K562 (cell line): ENCODE results near the gene NIPSNAP3A. TPM values are rescaled to one million over a fixed set of nuclear protein-coding genes. Genes with fewer than 3 reads are reported as not detected.

Source experiments
- ATAC-seq: fragments of 200-7000 bp; cut with Tn5 transposase; 3 replicates; pipeline ENCODE4 v1.9.1; 2020; ENCODE audit warnings: moderate library complexity
- BruUV-seq: library from RNA; stranded (reverse); fragments of 400-500 nt; replicated peaks from 2 replicates; lab custom pipeline; 2021; lab: Mats Ljungman, UMichigan
- CTCF ChIA-PET: fragments of 300-600 bp; formaldehyde crosslinking; extraction: SDS; loops from one replicate; lab custom pipeline; 2021; ENCODE audit warnings: low intra/inter-chr PET ratio; lab: Yijun Ruan, JAX
- POLR2A ChIA-PET: fragments of 300-600, 350-650 bp; sonication (Branson Sonifier 250); formaldehyde crosslinking; extraction: SDS; loops from one replicate; lab custom pipeline; 2021; ENCODE audit warnings: antibody characterized with exemption, inconsistent platforms; lab: Yijun Ruan, JAX
- DNase-seq, 4 experiments: peaks; one replicate each; pipeline versions ENCODE4 v3.0.0 to v3.0.0-alpha.2; 2011 to 2018; ENCODE audit warnings: low spot score in 3 of 4, mixed read lengths in 3 of 4; ENCODE audit errors: extremely low read depth in 1 of 4
- FAIRE-seq: peaks from 2 replicates; lab custom pipeline; 2011; peaks lifted over from hg19 to GRCh38; lab: Jason Lieb, UNC
- H2AFZ ChIP-seq: 2 replicates; pipeline ENCODE4 v1.6.0; 2011; ENCODE audit warnings: low read depth, low read length, control low read depth, inconsistent platforms
- H3K27ac ChIP-seq: fragments of 200-600 bp; 3 replicates; pipeline ENCODE4 v1.8.0; 2011; ENCODE audit warnings: low read depth, mild to moderate bottlenecking, control low read depth, inconsistent platforms, low read length, moderate library complexity, mixed read lengths; ENCODE audit errors: extremely low read depth
- H3K27me3 ChIP-seq, 2 experiments: fragments of 300-600 bp in 1 of 2; 2 replicates in 1 of 2; 3 replicates in 1 of 2; pipeline versions ENCODE4 v1.6.0 to v1.8.0; 2011; ENCODE audit warnings: inconsistent platforms in 2 of 2, low read length in 2 of 2, mild to moderate bottlenecking in 1 of 2, mixed read lengths in 1 of 2, moderate library complexity in 1 of 2; ENCODE audit not compliant: control insufficient read depth in 2 of 2, insufficient read depth in 2 of 2
- H3K36me3 ChIP-seq: fragments of 300-600 bp; 3 replicates; pipeline ENCODE4 v1.8.0; 2011; ENCODE audit warnings: mild to moderate bottlenecking, low read length, inconsistent platforms; ENCODE audit not compliant: control insufficient read depth, insufficient read depth
- H3K4me1 ChIP-seq, 2 experiments: fragments of 200-600 bp in 1 of 2; replicated peaks in 1 of 2; 2 replicates in 1 of 2; 3 replicates in 1 of 2; pipeline versions ENCODE4 v1.5.1 to v1.8.0; 2011; ENCODE audit warnings: inconsistent platforms in 2 of 2, low read length in 2 of 2, mild to moderate bottlenecking in 1 of 2, mixed read lengths in 1 of 2, moderate library complexity in 1 of 2; ENCODE audit not compliant: control insufficient read depth in 2 of 2, insufficient read depth in 2 of 2
- H3K4me2 ChIP-seq: 2 replicates; pipeline ENCODE4 v1.6.1; 2011; ENCODE audit warnings: low read length, control low read depth, inconsistent platforms, mixed read lengths; ENCODE audit not compliant: insufficient read depth
- H3K4me3 ChIP-seq: fragments of 200-600 bp; sonication (generic), shearing (Covaris generic); 2 replicates; pipeline ENCODE4 v1.5.1; 2016; ENCODE audit warnings: control low read depth, inconsistent platforms
- H3K79me2 ChIP-seq: fragments of 200-600 bp; 3 replicates; pipeline ENCODE4 v1.8.0; 2011; ENCODE audit warnings: low read length, inconsistent platforms; ENCODE audit not compliant: control insufficient read depth, insufficient read depth
- H3K9ac ChIP-seq, 2 experiments: 2 replicates each; pipeline versions ENCODE4 v1.6.0 to v1.6.1; 2011; ENCODE audit warnings: low read depth in 2 of 2, low read length in 2 of 2, control low read depth in 1 of 2, inconsistent platforms in 1 of 2, mild to moderate bottlenecking in 1 of 2, mixed read lengths in 1 of 2; ENCODE audit not compliant: insufficient read depth in 1 of 2
- H3K9me1 ChIP-seq: one replicate; pipeline ENCODE4 v1.6.0; 2011; ENCODE audit warnings: inconsistent platforms, mild to moderate bottlenecking, low read length, moderate library complexity; ENCODE audit not compliant: control insufficient read depth, insufficient read depth
- H3K9me3 ChIP-seq: replicated peaks from 2 replicates; pipeline ENCODE4 v1.5.1; 2011; ENCODE audit warnings: low read depth, low read length, inconsistent platforms; ENCODE audit not compliant: control insufficient read depth, insufficient read depth
- H4K20me1 ChIP-seq: replicated peaks from 2 replicates; pipeline ENCODE4 v1.6.1; 2011; ENCODE audit warnings: low read length, inconsistent platforms, mixed read lengths; ENCODE audit not compliant: control insufficient read depth, insufficient read depth
- IRF1 ChIP-seq: sonication (generic); formaldehyde crosslinking; IDR thresholded peaks from 2 replicates; pipeline ENCODE4 v1.8.0; 2022; ENCODE audit warnings: missing genetic modification reagents, mild to moderate bottlenecking, borderline replicate concordance
- MYBL2 ChIP-seq, 2 experiments: fragments of 450-650 bp in 1 of 2; sonication (generic) in 1 of 2; formaldehyde crosslinking in 1 of 2; IDR thresholded peaks; 2 replicates each; pipeline versions ENCODE4 v1.6.1 to v1.8.1; 2017 to 2022; ENCODE audit warnings: borderline replicate concordance in 1 of 2, inconsistent platforms in 1 of 2, low read depth in 1 of 2, mild to moderate bottlenecking in 1 of 2, missing genetic modification reagents in 1 of 2, moderate library complexity in 1 of 2
- RBM14 ChIP-seq: fragments of 200-400 bp; formaldehyde crosslinking; IDR thresholded peaks from 2 replicates; pipeline ENCODE4 v1.6.1; 2018; ENCODE audit warnings: low read depth, mild to moderate bottlenecking, low read length, moderate library complexity, borderline replicate concordance; ENCODE audit not compliant: insufficient read depth
- RERE ChIP-seq: sonication (generic); formaldehyde crosslinking; IDR thresholded peaks from 2 replicates; pipeline ENCODE4 v1.8.0; 2023; ENCODE audit warnings: missing genetic modification reagents, mild to moderate bottlenecking, borderline replicate concordance
- SAFB2 ChIP-seq: fragments of 200-400 bp; formaldehyde crosslinking; IDR thresholded peaks from 2 replicates; pipeline ENCODE4 v1.6.1; 2018; ENCODE audit warnings: borderline replicate concordance, low read length, low read depth, moderate library complexity; ENCODE audit not compliant: severe bottlenecking
- ZNF232 ChIP-seq: sonication (generic); formaldehyde crosslinking; IDR thresholded peaks from 2 replicates; pipeline ENCODE4 v1.8.0; 2022; ENCODE audit warnings: mild to moderate bottlenecking, missing genetic modification reagents
- ZNF561 ChIP-seq: fragments of 450-650 bp; formaldehyde crosslinking; conservative IDR thresholded peaks from 2 replicates; pipeline ENCODE4 v1.4.0; 2020; ENCODE audit warnings: mild to moderate bottlenecking, moderate library complexity
- ZNF780A ChIP-seq: fragments of 250-450 bp; sonication (Bioruptor Pico); IDR thresholded peaks from 2 replicates; pipeline ENCODE4 v1.5.0; 2021; ENCODE audit warnings: mild to moderate bottlenecking
- WGBS: fragments of 100-300 bp; shearing (Covaris generic); methylation state at CpG from one replicate; pipeline ENCODE4 v1.1.6; 2016; ENCODE audit warnings: low coverage, mixed read lengths; ENCODE audit not compliant: insufficient coverage; ENCODE audit errors: missing lambda C conversion rate; 5-methylcytosine and 5-hydroxymethylcytosine counted together
- in situ Hi-C: fragments of 300-500 bp; cut with MboI; formaldehyde crosslinking; loops from 4 replicates; pipeline ENCODE4 v1.15.0; 2018; ENCODE audit warnings: inconsistent platforms, mixed read lengths
- intact Hi-C: fragments of 100-400 bp; cut with micrococcal nuclease; formaldehyde crosslinking; loops from 2 replicates; pipeline ENCODE4 v1.14.2; 2022
- polyA plus RNA-seq, 8 experiments: library from polyadenylated mRNA; depleted of rRNA in 4 of 8; stranded (reverse) in 5 of 8; unstranded in 3 of 8; fragments of >200 nt; fragmentation: Nextera tagmentation in 2 of 8; fragmentation: Illumina TruSeq in 1 of 8; extraction: Ambion mirVana in 2 of 8; extraction: Trizol in 1 of 8; gene quantifications; 2 replicates each; pipeline versions ENCODE4 v1.2.1 to v1.2.3, GENCODE V29; 2011 to 2014; ENCODE audit warnings: inconsistent platforms in 1 of 8, missing spikeins in 1 of 8
- total RNA-seq, 7 experiments: library from RNA; depleted of rRNA in 6 of 7; stranded (reverse); fragments of >200 nt in 6 of 7; fragmentation: Illumina TruSeq in 2 of 7; extraction: Trizol in 2 of 7; gene quantifications; 2 replicates each; pipeline versions ENCODE4 v1.2.1 to v1.2.3, GENCODE V29; 2011 to 2021; ENCODE audit warnings: low replicate concordance in 1 of 7
- TF ChIP-seq, protein P1 (sequence below): fragments of 250-450 bp; sonication (Bioruptor Pico); IDR thresholded peaks from 2 replicates; pipeline ENCODE4 v1.4.0; 2020; ENCODE audit warnings: mild to moderate bottlenecking, moderate library complexity, borderline replicate concordance
- TF ChIP-seq, protein P2 (sequence below): sonication (generic); formaldehyde crosslinking; IDR thresholded peaks from 2 replicates; pipeline ENCODE4 v1.8.0; 2022; ENCODE audit warnings: mild to moderate bottlenecking, missing genetic modification reagents

The NIPSNAP3A gene
- total and polyA plus RNA-seq, 9 of the 15 experiments (the other 6 are each of a cell fraction or from before 2014, with no cell fraction given): 25.3 to 132 (median 40.5) TPM

- Histone ChIP-seq H3K9me3 (no peaks in the 10 kb centered on the region), H3K36me3 (no peaks in the 10 kb centered on the region), H4K20me1 (no peaks in the 10 kb centered on the region), H3K27me3 (peaks cover 9 to 22% of the 10 kb centered on the region in 2 experiments; a peak in 4 of 5 replicates), H3K79me2 (no peaks in the 10 kb centered on the region), H3K27ac (no peak overlapping the region), H3K4me2 (no peak overlapping the region), H2AFZ (no peak overlapping the region), H3K4me3 (no peak overlapping the region)
- in situ Hi-C loops: no loop called here
- FAIRE-seq (no peak), DNase-seq (no peak)
- CTCF ChIA-PET: no interaction called here
- intact Hi-C loops: loop anchor here (10.0 kb wide), 1 partner anchor 449 kb away; the partner anchor contains the start of gene SLC44A1
- 0% methylated on average over 3 of the region's 3 CpGs for WGBS
- POLR2A ChIA-PET: no interaction called here
- TF ChIP-seq, protein P1, sequence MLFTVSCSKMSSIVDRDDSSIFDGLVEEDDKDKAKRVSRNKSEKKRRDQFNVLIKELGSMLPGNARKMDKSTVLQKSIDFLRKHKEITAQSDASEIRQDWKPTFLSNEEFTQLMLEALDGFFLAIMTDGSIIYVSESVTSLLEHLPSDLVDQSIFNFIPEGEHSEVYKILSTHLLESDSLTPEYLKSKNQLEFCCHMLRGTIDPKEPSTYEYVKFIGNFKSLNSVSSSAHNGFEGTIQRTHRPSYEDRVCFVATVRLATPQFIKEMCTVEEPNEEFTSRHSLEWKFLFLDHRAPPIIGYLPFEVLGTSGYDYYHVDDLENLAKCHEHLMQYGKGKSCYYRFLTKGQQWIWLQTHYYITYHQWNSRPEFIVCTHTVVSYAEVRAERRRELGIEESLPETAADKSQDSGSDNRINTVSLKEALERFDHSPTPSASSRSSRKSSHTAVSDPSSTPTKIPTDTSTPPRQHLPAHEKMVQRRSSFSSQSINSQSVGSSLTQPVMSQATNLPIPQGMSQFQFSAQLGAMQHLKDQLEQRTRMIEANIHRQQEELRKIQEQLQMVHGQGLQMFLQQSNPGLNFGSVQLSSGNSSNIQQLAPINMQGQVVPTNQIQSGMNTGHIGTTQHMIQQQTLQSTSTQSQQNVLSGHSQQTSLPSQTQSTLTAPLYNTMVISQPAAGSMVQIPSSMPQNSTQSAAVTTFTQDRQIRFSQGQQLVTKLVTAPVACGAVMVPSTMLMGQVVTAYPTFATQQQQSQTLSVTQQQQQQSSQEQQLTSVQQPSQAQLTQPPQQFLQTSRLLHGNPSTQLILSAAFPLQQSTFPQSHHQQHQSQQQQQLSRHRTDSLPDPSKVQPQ: no peak
- TF ChIP-seq ZNF232 (CRISPR knock-in tag): no peak
- TF ChIP-seq MYBL2 (IDR thresholded peaks at IDR 0.05; ENCODE audit: low read depth): no peak
- TF ChIP-seq MYBL2 (CRISPR knock-in tag; IDR thresholded peaks at IDR 0.05; ENCODE audit: borderline replicate concordance): no peak
- TF ChIP-seq ZNF561 (CRISPR knock-in tag): no peak
- TF ChIP-seq SAFB2: no peak
- no peak for TF ChIP-seq IRF1 (CRISPR knock-in tag)
- no peak for TF ChIP-seq RBM14
- TF ChIP-seq RERE: no peak
- no peak for TF ChIP-seq ZNF780A
- TF ChIP-seq, protein P2, sequence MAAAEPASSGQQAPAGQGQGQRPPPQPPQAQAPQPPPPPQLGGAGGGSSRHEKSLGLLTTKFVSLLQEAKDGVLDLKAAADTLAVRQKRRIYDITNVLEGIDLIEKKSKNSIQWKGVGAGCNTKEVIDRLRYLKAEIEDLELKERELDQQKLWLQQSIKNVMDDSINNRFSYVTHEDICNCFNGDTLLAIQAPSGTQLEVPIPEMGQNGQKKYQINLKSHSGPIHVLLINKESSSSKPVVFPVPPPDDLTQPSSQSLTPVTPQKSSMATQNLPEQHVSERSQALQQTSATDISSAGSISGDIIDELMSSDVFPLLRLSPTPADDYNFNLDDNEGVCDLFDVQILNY: no peak
- TF ChIP-seq, all 486 proteins: peak for 0
- H3K9ac ChIP-seq: no peak overlapping the region
- H3K9me1 ChIP-seq: no peaks in the 10 kb centered on the region
- ATAC-seq: no peak
- BruUV-seq: no TSS peak
- peaks cover 0 to 11% of the 10 kb centered on the region in 2 experiments; a peak in 2 of 5 replicates for H3K4me1 ChIP-seq
Measured at GRCh38 chr9:104795857-104796256, 48.4 kb downstream of the NIPSNAP3A start.
